DOHH2 (cell line): ENCODE measurements around the gene LIMS1.

Experiments used
- CTCF ChIP-seq: fragments of 200-600 bp; sonication (generic); IDR thresholded peaks from one replicate; pipeline ENCODE4 v1.5.1; 2014; ENCODE audit warnings: antibody characterized with exemption, mild to moderate bottlenecking, low read depth, low read length; ENCODE audit not compliant: poor library complexity, severe bottlenecking
- EZH2phosphoT487 ChIP-seq: fragments of 200-600 bp; sonication (generic); IDR thresholded peaks from 2 replicates; pipeline ENCODE4 v1.6.1; 2017; ENCODE audit warnings: borderline replicate concordance, mild to moderate bottlenecking, antibody characterized with exemption, low read length, moderate library complexity, mixed read lengths

GRCh38 chr2:108617617-108618016 lies 83.3 kb downstream of the LIMS1 start:
- TF ChIP-seq CTCF (no peak), EZH2phosphoT487 (no peak)
